Activated CD4-positive, alpha-beta T cell treated with anti-CD3 and anti-CD28 coated beads, Interleukin-2, amount 50 U/mL, for 4 hours (primary cell): ENCODE measurements around the gene CNRIP1.
A peak's percentile ranks its signal among the peaks of the same experiment; 100 is the strongest.
"Not testable (repeated sequence)": the region's sequence is repeated elsewhere in the genome, so short reads cannot be mapped to it uniquely, and the experiment has no call there.

Source experiments
- DNase-seq, 2 experiments: peaks; one replicate each; pipeline ENCODE4 v3.0.0-alpha.2; 2020

The CNRIP1 gene

DNA sequence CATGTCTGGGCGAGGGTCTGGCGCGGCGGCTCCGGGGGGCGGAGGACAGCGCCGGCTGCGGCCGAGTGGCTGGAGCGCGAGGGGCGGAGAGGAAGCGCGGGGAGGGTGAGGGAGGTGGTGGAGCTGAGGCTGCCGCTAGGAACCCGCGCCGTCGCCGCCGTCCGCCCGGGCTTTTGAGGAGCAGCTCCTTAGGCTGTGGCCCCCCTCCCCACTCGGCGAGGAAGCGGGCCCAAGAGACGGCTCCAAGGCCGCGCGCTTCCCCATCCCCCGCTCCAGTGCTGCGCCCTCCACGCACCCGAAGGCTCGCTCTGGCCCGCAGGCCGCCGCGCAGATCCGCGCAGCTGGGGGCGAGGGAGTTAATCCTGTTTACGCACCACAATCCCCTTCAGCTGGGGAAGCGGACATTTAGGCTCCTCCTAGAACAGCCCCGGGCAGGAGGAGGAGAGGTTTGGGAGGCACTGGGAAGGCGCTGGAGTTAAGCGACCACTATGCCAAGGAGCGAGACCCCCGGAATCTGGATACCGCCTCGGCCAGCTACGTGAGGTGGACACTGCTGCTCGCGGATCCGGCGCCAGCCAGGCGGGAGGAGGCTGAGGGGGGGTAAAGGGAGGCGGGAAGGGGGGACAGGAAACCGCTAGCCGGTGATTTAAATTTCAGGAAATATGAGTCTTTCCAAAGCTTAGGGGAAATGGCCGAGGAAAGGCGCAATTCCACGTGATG is at the start of gene CNRIP1:
Gene CNRIP1, minus strand, starts transcription at position 552 of the 720 bp plus-strand sequence. Its CDS starts 549 bp downstream, at position 3.
- DNase-seq: no peak

DNA sequence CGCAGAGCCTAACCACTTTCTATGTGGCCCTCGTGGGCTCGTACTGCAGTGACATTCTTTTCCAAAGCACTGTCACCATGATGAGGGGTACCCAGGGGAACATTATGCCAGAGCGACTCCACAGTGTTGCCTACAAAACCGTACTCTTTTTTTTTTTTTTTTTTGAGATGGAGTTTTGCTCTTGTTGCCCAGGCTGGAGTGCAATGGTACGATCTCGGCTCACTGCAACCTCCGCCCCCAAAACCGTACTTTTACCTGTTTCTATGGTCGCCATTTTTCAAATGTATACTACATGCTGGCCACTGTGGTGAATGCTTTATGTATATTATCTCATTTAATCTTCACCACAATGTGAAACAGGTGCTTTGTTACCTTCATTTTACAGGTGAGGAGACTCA is 49.6 kb upstream of the CNRIP1 start:
- DNase-seq: no peak

DNA sequence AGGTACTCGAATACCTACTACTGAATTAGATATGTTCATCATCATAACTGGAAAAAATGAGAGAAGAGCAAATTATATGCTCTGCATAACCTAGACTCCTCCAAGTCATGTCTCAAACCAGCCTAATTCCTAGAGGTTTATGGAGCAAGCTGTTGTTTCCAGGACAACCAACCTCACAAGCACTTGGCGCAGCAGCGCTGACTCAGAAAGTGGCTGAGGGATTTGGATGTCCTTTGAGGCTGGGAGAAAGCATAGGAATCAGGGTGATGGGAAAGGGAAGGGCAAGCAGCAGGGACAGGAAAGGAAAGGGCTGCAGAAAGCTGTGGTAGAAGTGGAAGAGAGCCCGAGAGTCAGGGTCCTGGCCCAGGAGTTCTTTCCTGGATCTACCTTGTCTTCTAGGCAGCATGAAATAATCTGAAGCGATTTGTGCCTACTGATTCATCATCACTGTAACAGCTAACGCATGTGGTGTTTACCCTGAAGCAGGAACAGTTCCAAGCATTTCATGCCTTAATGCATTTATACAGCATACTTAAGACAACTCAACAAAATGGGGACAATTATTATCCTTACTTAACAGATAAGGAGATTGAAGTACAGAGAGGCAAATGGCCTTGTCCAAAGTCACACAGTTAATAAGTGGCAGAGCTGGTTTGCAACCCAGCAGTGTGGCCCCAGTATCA is 49.0 kb upstream of the CNRIP1 start:
- DNase-seq: no peak

- no peak for DNase-seq
Measured at GRCh38 chr2:68367953-68368653, 48.4 kb upstream of the CNRIP1 start.

DNA sequence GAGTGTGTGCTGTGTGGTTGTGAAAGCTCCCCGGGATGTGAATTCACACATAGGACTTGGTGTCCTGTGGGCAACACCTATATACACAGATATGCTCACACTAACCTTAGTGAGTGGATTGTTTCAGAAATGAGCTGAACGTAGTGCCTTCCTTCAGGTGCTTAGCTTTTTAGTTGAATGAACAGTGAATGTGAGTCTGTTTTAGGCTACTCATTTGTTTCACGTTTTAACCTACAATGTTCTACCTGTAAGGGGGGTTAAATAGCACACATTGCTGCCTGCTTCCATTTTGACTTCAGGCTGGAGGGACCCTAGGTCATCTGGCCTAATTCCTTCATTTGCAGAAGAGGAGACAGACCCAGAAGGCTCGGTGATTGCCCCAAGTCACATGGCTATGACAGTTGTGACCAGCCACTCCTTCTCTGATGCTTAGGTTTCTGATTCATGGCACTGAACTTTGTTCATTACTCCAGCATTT is 46.4 kb upstream of the CNRIP1 start:
- DNase-seq: no peak

DNA sequence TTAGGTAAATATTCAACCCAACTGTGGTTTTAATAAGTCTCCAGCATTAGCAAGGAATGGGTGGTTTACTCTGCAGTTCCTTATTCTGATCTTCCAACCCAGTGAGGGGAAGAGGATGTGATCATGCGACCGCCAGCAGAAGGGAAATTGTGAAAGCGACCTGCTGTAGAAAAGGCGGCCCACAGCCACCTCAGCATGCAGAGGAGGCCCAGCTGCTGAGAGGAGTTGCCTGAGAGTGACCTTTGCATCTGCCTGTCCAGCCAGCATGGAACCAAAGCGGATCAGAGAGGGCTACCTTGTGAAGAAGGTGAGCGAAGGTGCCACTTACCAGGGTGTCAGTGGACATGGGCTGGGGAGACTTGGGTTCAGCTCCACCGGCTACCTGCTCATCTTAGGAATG is 45.3 kb upstream of the CNRIP1 start, which contains the start of gene PLEK:
Gene PLEK, plus strand, starts transcription at position 196 of the 400 bp plus-strand sequence. Its CDS starts 70 bp downstream, at position 266.
- no peak for DNase-seq

DNA sequence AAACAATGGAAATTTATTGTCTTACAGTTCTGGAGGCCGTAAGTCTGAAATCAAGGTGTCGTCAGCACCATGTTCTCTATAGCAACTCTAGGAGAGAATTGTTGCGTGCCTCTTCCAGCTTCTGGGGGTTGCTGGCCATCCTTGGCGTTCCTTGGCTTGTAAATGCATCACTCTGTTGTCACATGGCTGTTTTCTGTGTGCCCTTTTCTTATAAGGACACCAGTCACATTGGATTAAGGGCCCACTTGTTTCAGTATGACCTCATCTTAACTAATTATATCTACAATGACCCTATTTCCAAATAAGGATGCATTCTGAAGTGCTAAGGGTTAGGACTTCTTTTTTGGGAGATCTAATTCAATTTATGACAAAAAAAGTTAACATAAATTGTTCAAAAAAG is 44.0 kb upstream of the CNRIP1 start:
- DNase-seq: no peak

GRCh38 chr2:68362749-68363148 is 43.0 kb upstream of the CNRIP1 start:
- no peak for DNase-seq

DNA sequence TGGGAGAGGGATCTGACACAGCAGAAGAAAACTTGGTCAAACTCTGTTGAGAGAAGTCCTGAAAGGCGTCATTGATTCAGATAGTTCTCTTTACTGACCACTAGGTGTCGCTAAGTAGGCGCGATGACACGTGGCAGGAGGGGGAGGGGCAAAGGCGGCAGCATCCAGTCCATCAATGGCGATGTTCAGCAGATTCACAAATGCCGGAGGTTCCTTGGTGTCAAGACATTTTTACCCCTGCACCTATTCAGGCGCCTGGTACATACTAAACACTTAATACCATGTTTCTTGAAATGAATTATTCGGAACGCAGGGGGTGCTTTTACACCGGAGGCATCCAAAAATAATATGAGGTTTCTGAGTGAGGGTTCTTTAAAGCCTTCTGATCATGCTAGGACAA is 42.3 kb upstream of the CNRIP1 start:
- DNase-seq: peak; percentile 72 to 79

DNA sequence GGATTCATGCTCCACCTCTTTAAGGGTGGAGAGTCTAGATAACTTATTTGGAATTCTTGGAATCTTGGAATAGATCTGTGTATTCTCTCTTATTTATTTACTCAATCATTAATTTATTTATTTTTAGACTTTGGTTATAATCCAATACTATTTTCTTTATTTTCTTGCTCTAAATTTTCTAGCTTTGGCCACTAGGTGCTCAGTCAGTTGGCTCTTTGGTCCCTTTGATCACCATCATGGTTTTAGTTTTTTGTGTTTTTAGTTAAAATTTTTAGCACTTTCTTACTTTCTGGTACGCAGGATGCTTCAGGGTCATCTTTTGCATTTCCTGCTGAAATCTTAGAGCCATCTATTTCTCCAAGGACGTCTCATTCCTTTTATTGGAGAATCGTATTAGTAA is 40.1 kb upstream of the CNRIP1 start:
- DNase-seq: no peak

GRCh38 chr2:68357605-68358337 is 38.0 kb upstream of the CNRIP1 start:
- DNase-seq: no peak

DNA sequence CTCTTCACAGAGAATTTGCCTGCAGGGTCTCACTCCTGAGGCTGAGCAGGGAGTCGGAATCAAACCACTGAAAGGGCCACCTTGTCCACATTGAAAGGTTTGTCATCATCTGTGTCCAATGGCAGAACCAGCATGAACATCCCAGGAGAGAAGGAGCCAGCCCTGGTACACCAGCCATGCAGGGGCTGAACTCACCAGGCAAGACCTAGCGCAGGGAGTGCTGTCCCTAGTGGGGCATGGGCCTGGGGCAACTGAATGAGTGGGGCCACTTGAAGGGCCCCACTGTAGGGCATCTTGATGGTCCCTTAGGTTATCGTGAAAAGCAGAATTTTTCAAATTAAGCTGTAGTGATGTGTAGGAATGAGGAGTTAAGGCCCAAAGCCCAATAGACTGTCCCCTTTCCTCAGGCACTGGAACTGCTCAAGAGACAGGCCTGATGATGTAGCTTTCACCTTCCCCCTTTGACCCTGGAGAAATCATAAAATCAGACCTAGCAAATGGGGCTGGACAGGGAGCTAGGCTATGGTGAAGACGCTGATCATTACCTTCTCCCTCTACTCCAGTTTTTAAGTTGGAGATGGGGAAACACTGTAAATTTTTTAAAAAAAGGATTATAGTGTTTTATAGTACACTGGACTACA is 37.0 kb upstream of the CNRIP1 start:
- DNase-seq: no peak

GRCh38 chr2:68352651-68353391 is 33.1 kb upstream of the CNRIP1 start:
- no peak for DNase-seq

DNA sequence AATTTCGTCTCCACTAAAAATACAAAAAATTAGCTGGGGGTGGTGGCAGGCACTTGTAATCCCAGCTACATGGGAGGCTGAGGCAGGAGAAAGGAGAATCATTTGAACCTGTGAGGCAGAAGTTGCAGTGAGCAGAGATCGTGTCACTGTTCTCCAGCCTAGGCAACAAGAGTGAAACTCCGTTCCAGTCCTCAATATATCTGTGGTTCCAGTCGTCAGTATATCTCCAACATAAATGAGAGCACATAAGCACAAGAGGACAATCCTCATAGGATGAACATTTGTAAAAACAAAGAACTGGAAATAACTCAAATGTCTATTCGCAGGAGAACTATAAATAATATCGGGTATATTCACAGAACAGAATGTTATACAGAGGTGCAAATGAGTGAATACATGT is 32.2 kb upstream of the CNRIP1 start:
- no peak for DNase-seq

DNA sequence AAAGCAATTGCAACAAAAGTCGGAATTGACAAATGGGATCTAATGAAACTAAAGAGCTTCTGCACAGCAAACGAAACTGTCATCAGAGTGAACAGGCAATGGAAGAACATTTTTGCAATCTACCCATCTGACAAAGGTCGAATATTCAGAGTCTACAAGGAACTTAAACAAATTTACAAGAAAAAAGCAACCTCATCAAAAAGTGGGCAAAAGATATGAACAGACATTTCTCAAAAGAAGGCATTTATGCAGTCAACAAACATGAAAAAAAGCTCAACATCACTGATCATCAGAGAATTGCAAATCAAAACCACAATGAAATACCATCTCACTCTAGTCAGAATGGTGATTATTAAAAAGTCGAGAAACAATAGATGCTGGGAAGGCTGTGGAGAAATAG is 29.3 kb upstream of the CNRIP1 start:
- DNase-seq: not testable (repeated sequence)

- DNase-seq: no peak
Measured at GRCh38 chr2:68345129-68345875, 25.6 kb upstream of the CNRIP1 start.

DNA sequence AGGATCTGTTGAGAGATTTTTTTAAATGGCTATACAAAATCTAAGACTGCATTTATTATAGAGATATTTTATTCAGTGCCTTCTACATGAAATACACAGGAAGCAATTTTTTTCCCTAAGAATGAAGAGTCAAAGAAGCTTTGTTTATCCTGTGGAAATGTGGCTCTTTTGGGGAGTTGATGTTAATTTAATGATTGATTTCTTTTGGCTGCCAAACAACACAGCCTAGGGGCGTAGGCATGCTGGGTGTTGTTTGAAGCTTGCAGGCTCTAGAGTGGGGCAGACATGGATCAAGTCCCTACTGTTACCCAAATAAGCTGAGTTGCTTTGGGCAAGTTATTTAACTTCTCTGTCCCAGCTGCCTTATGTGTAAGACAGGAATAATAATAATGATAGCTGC is 24.3 kb upstream of the CNRIP1 start:
- DNase-seq: no peak

GRCh38 chr2:68342470-68342869 is 22.7 kb upstream of the CNRIP1 start:
- no peak for DNase-seq

DNA sequence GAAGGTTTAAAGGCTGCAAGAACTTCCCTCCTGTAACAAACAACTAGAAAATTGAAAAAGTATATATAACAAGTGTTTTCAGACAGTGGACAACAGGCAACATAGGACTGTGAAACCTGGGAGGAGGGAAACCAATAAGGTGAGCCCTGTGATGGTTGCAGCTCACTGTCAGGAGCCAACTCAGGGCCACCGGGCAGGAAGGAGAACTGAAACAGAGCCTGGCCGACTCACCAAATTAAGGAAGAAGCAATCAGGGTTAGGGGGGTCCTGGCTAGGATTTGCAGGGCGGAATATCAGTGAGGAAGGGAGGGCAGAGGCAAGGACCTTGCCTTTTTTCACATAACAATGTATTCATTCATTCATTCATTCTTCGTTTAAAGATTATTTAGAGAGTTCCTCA is 21.8 kb upstream of the CNRIP1 start:
- DNase-seq: no peak

DNA sequence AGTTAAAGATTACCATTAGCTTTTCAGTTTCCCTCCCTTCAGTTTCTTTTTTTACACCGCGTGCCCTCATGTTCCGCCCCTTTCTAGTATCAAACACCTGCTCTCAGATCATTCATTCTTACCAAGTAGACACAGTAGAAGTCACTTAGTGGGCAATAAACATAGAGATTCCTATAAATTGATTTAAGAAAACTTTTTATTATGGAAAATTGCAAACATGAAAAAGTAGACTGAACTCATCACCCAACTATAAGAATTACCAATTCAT is 21.2 kb upstream of the CNRIP1 start:
- no peak for DNase-seq
